GM19468 (cell line): ENCODE measurements around the gene PNMT.
"Not testable (repeated sequence)": the region's sequence is repeated elsewhere in the genome, so short reads cannot be mapped to it uniquely, and the experiment has no call there.

Source experiments
- ATAC-seq: cut with Tn5 transposase; IDR thresholded peaks from one replicate; pipeline ENCODE4 v1.9.1; 2021; ENCODE audit warnings: mild to moderate bottlenecking, moderate library complexity, moderate number of reproducible peaks; ENCODE audit not compliant: unreplicated experiment; ENCODE audit errors: extremely low read depth

Gene PNMT

GRCh38 chr17:39702901-39703893, 34.9 kb downstream of the PNMT start:
- no peak for ATAC-seq

GRCh38 chr17:39703913-39704312, 35.7 kb downstream of the PNMT start:
- no peak for ATAC-seq

- ATAC-seq: no peak
These were observed 36.7 kb downstream of the PNMT start for GRCh38 chr17:39704821-39705551.

GRCh38 chr17:39705786-39706348, 37.6 kb downstream of the PNMT start:
- ATAC-seq: no peak

GRCh38 chr17:39706383-39706782, 38.1 kb downstream of the PNMT start:
- ATAC-seq: no peak

- no peak for ATAC-seq
These were observed 38.7 kb downstream of the PNMT start for GRCh38 chr17:39706921-39707337.

- ATAC-seq: no peak
These were observed 41.2 kb downstream of the PNMT start for GRCh38 chr17:39709319-39709997.

GRCh38 chr17:39709998-39710964, 42.0 kb downstream of the PNMT start:
- ATAC-seq: no peak

- not testable (repeated sequence) for ATAC-seq
These were observed 42.8 kb downstream of the PNMT start for GRCh38 chr17:39711071-39711470.

GRCh38 chr17:39711851-39712250, 43.6 kb downstream of the PNMT start:
- ATAC-seq: no peak

GRCh38 chr17:39714234-39714633, 46.0 kb downstream of the PNMT start:
- ATAC-seq: no peak

- ATAC-seq: no peak
These were observed 47.3 kb downstream of the PNMT start for GRCh38 chr17:39715375-39716072.

- no peak for ATAC-seq
These were observed 48.0 kb downstream of the PNMT start for GRCh38 chr17:39716073-39716818.

- no peak for ATAC-seq
These were observed 48.8 kb downstream of the PNMT start for GRCh38 chr17:39716879-39717536.

- ATAC-seq: no peak
These were observed 49.4 kb downstream of the PNMT start for GRCh38 chr17:39717660-39718059.

- ATAC-seq: no peak
These were observed 51.5 kb downstream of the PNMT start for GRCh38 chr17:39719563-39720355.
